Epithelial cell of esophagus (primary cell): ENCODE data around the gene IMPG1.
A peak's percentile ranks its signal among the peaks of the same experiment; 100 is the strongest.

ENCODE experiments used
- DNase-seq: peaks from one replicate; pipeline ENCODE4 v3.0.0; 2010; ENCODE audit warnings: low read depth
- H3K4me3 ChIP-seq: 2 replicates; pipeline ENCODE4 v1.5.1; 2011; ENCODE audit warnings: mild to moderate bottlenecking, low read length, control low read depth
- TF ChIP-seq, protein P1 (sequence below): IDR thresholded peaks from 2 replicates; pipeline ENCODE4 v1.5.1; 2011; ENCODE audit warnings: low read depth, mild to moderate bottlenecking, low read length, control low read depth, inconsistent platforms; ENCODE audit not compliant: insufficient read depth; ENCODE audit errors: missing control alignments

IMPG1 gene

DNA sequence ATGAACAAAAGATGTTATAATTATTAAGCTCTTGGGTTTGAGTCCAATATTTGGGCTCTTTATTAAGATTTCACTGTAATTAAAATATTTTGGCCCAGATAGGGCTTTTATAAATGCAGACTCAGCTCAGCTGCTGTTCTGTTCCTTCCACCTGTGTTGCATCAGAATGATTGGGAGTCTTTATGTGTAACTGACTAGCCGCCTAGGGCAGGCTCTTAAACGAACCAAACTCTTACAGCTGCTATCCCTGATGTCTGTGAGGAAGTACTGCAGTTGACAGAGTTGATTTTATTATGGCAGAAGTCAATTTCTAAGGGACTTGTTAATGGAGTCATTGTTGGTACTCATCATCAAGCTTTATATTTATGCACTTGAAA lies 178.7 kb downstream of the IMPG1 start:
- no peak overlapping the region for H3K4me3 ChIP-seq
- no peak for DNase-seq
- TF ChIP-seq, protein P1, sequence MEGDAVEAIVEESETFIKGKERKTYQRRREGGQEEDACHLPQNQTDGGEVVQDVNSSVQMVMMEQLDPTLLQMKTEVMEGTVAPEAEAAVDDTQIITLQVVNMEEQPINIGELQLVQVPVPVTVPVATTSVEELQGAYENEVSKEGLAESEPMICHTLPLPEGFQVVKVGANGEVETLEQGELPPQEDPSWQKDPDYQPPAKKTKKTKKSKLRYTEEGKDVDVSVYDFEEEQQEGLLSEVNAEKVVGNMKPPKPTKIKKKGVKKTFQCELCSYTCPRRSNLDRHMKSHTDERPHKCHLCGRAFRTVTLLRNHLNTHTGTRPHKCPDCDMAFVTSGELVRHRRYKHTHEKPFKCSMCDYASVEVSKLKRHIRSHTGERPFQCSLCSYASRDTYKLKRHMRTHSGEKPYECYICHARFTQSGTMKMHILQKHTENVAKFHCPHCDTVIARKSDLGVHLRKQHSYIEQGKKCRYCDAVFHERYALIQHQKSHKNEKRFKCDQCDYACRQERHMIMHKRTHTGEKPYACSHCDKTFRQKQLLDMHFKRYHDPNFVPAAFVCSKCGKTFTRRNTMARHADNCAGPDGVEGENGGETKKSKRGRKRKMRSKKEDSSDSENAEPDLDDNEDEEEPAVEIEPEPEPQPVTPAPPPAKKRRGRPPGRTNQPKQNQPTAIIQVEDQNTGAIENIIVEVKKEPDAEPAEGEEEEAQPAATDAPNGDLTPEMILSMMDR, result no peak

DNA sequence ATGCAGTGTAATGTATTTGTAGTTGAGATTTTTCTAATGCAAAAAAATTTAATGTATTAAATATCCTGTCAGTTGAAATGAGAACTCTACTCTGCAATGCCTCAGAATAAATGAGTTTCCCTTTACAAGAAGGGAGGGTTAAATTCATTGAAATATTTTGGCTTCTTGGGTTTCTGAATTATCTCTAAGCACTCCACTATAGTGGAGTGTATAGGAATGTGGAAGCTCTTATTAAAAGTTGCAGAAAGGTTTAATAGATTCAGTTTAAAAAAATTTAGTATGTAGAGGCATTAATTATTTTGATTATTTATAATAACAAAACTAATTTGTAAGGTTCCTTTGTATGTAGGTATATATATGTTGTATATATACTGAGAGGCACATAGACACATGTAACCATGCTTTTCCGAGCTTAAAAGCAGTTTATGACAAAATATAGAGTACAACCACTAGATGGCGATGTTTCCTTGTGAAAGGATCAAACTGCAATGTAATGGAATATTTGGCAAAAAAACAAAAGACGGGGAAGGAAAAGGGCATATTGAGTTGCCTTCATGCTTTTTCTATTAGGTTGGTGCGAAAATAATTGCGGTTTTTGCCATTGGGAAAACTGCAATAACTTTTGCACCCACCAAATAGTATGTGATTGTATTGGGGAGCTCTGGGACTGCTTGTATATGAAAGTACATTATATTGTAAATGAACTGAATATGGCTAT lies 179.2 kb downstream of the IMPG1 start:
- TF ChIP-seq, protein P1, result peak; percentile 62
- H3K4me3 ChIP-seq, result no peak overlapping the region
- peak; percentile 68 for DNase-seq

GRCh38 chr6:75892384-75892783 lies 180.1 kb downstream of the IMPG1 start:
- no peak for DNase-seq
- TF ChIP-seq, protein P1, result no peak
- H3K4me3 ChIP-seq, result no peak overlapping the region

GRCh38 chr6:75884822-75885221 lies 187.6 kb downstream of the IMPG1 start:
- TF ChIP-seq, protein P1, result no peak
- no peak overlapping the region for H3K4me3 ChIP-seq
- no peak for DNase-seq

DNA sequence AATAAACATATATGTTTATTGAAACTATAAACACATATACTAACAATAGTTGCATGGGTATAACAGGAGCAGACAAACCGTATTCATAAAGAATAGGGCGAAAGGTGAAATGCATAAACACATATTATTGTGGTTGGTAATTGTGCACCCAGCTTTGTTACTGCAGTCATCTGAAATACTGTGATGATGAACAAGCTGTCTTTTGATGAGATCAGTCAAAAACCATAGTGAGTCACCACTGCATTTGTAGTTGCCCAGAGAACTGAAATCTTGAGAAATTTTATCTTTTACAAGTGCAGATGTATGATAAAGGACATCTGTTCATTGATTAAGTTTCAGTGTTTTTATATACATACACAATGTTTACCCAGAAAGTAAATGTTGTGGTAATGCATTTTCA lies 189.7 kb downstream of the IMPG1 start:
- TF ChIP-seq, protein P1, result no peak
- no peak overlapping the region for H3K4me3 ChIP-seq
- peak; percentile 84 for DNase-seq

- no peak for DNase-seq
- TF ChIP-seq, protein P1, result no peak
- no peak overlapping the region for H3K4me3 ChIP-seq
These were observed 192.2 kb downstream of the IMPG1 start for GRCh38 chr6:75880305-75880704.

DNA sequence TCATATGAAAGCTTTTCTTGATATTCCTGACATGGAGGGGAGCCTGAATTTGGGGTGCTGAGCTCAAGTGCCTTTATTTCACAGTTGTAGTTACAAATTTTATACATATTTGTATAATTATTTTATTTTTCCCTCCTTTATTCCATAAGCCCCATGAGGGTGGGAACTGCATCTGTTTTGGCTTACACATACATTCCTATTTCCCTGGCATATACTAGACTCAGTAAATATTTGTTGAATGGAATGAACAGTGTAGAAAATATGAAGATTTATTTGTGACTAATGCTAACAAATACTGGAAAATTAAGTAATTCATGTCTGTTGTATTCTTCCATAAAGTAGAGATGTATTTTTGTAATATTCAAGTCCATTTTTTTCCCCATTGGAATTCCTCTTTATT lies 196.3 kb downstream of the IMPG1 start:
- no peak overlapping the region for H3K4me3 ChIP-seq
- TF ChIP-seq, protein P1, result no peak
- DNase-seq, result no peak
